NCI-H446 (cell line): ENCODE results near the gene NBEA.

Experiments used
- DNase-seq, 2 experiments: peaks; one replicate each; lab custom pipeline; 2025; lab: John Stamatoyannopoulos, UW

Gene NBEA

GRCh38 chr13:35514061-35514477, 572.0 kb downstream of the NBEA start:
- DNase-seq: peak; percentile 55 to 81

GRCh38 chr13:35514801-35515502, 572.9 kb downstream of the NBEA start:
- peak in 1 of 2 experiments; percentile 12 for DNase-seq

- DNase-seq: no peak
Observed at GRCh38 chr13:35518337-35518946, 576.4 kb downstream of the NBEA start.

GRCh38 chr13:35524171-35524570, 582.1 kb downstream of the NBEA start:
- DNase-seq: no peak

GRCh38 chr13:35526577-35526976, 584.5 kb downstream of the NBEA start:
- DNase-seq: no peak

- DNase-seq: no peak
Observed at GRCh38 chr13:35527451-35527850, 585.4 kb downstream of the NBEA start.

GRCh38 chr13:35530147-35530546, 588.1 kb downstream of the NBEA start:
- no peak for DNase-seq

- no peak for DNase-seq
Observed at GRCh38 chr13:35530581-35530980, 588.5 kb downstream of the NBEA start.

- DNase-seq: no peak
Observed at GRCh38 chr13:35531526-35531925, 589.5 kb downstream of the NBEA start.

GRCh38 chr13:35534343-35534742, 592.3 kb downstream of the NBEA start:
- no peak for DNase-seq

GRCh38 chr13:35548790-35549189, 606.7 kb downstream of the NBEA start:
- no peak for DNase-seq

- peak in 1 of 2 experiments; percentile 49 for DNase-seq
Observed at GRCh38 chr13:35549481-35549880, 607.4 kb downstream of the NBEA start.

- no peak for DNase-seq
Observed at GRCh38 chr13:35552172-35552844, 610.2 kb downstream of the NBEA start.

- no peak for DNase-seq
Observed at GRCh38 chr13:35554972-35555623, 613.0 kb downstream of the NBEA start.

- DNase-seq: no peak
Observed at GRCh38 chr13:35557475-35557874, 615.4 kb downstream of the NBEA start.

GRCh38 chr13:35561540-35561939, 619.5 kb downstream of the NBEA start:
- no peak for DNase-seq

GRCh38 chr13:35565273-35565672, 623.2 kb downstream of the NBEA start:
- no peak for DNase-seq

GRCh38 chr13:35566340-35566739, 624.3 kb downstream of the NBEA start:
- DNase-seq: no peak

GRCh38 chr13:35567406-35567980, 625.4 kb downstream of the NBEA start:
- DNase-seq: no peak

GRCh38 chr13:35573639-35574038, 631.6 kb downstream of the NBEA start:
- DNase-seq: no peak

- no peak for DNase-seq
Observed at GRCh38 chr13:35592457-35592856, 650.4 kb downstream of the NBEA start.

- DNase-seq: no peak
Observed at GRCh38 chr13:35593651-35594050, 651.6 kb downstream of the NBEA start.
